GM12878 (cell line): ENCODE measurements around the gene DUSP11.

Experiments used
- NR2C2 ChIP-seq: IDR thresholded peaks from 2 replicates; pipeline ENCODE4 v1.6.1; 2011; ENCODE audit warnings: borderline replicate concordance, low read depth; ENCODE audit not compliant: control insufficient read depth, insufficient read length
- TAF1 ChIP-seq: IDR thresholded peaks from 2 replicates; pipeline ENCODE4 v1.6.1; 2011; ENCODE audit warnings: mild to moderate bottlenecking, low read depth, low read length, borderline replicate concordance
- TF ChIP-seq, protein P1 (sequence below): fragments of 450-650 bp; IDR thresholded peaks from 2 replicates; pipeline ENCODE4 v1.6.1; 2014; ENCODE audit warnings: mild to moderate bottlenecking

DNA sequence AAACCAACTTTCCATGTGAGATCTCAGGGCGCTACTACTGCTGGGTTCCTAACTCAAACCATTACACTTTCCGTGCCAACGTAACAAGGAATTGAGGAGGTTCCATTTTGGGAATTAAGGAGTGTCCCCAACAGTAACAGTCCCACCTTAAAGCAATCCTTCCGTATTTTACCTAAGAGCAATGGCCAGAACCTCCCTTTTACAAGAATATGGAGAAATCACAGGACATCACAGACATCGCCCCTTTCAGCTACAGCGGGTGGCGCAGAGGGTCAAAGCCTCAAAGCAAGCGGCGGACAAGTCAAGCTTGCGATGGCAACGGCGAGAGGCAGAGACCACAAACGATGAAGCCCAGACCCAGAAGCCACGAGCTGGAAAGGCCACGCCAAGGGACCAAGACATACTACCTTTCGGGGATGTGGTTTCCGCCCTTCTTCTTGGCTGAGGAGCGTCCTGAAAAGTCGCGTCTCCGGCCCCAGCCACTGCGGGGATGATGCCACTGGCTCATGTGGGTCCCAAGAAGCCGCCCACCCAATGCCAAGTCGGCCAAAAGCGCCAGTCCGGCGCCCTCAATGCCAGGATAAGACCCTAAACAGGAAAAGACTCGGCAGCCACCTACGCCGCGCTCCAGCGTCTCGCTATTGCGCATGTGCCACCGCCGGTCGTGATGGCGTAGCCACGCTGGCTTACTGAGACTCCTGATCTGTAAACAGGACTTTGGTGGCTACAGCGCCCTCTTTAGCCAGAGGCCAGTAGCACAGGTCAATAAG is at the start of gene DUSP11:
- TF ChIP-seq TAF1: peak; percentile 52; the same call in 1 of the 2 replicates
- no peak for TF ChIP-seq NR2C2
- TF ChIP-seq, protein P1, sequence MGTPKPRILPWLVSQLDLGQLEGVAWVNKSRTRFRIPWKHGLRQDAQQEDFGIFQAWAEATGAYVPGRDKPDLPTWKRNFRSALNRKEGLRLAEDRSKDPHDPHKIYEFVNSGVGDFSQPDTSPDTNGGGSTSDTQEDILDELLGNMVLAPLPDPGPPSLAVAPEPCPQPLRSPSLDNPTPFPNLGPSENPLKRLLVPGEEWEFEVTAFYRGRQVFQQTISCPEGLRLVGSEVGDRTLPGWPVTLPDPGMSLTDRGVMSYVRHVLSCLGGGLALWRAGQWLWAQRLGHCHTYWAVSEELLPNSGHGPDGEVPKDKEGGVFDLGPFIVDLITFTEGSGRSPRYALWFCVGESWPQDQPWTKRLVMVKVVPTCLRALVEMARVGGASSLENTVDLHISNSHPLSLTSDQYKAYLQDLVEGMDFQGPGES: no peak
